HG03571 (cell line): Measurements from ENCODE around the gene RND2.
"Not testable (repeated sequence)": the region's sequence is repeated elsewhere in the genome, so short reads cannot be mapped to it uniquely, and the experiment has no call there.

Experiments used
- ATAC-seq: cut with Tn5 transposase; IDR thresholded peaks from one replicate; pipeline ENCODE4 v1.9.1; 2021; ENCODE audit not compliant: unreplicated experiment

The RND2 gene

DNA sequence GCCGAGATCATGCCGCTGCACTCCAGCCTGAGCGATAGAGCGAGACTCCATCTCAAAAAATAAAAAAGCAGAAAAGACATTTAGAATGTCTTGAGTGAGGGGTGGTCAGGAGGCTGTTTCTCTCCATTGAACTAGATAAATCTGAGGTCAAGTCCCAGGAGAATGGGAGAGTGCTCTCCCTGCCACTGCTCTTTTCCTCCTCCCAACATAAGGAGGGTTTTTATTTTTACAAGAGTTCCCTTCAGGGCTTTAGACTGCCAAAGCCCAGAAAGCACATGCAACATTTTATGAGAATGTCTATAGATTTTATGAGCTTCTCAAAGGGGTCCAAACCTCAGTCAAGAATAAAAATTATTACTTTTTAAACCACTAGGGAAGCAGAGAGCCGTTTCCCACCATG, 1.6 kb downstream of the RND2 start:
- ATAC-seq = no peak

DNA sequence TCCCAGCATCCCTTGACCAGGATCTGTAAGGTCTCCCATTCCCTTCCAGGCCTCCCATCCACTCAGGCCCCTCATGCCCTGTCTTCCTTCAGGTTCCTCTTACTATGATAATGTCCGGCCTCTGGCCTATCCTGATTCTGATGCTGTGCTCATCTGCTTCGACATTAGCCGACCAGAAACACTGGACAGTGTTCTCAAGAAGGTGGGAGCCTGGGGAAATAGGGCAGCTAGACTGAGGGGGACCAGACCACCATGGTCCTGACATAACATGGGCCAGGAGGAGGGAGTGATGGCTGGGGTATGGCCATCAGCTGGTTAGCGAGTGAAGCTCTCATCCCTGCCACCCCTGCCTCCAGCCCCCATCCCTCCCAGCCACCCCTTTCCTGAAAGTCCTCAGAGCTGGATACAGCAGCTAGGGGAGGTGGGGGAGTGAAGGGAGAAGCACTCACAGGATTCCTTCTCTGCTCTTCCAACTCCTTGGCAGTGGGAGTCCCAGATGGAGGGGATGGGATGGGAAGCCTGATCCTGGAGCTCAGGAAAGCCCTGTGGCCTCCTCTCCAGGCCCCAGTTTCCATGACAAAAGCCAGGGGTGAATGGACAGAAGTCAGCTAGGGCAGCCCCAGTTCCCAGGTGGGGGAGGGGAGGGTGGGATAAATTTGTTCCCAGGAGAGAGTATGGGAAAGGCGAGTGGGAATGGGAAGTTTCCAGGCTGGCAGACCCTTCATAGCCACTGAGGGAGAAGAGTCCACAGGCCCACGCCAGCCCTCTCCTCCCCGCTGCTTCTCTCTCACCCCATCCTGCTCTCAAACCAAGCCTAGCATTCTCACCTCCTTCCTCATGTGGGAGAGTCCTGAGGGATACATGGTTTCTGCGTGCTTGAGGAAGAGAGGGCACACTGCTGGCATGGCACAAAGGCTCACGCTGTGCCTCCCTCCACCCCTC, 2.3 kb downstream of the RND2 start:
- ATAC-seq = no peak

DNA sequence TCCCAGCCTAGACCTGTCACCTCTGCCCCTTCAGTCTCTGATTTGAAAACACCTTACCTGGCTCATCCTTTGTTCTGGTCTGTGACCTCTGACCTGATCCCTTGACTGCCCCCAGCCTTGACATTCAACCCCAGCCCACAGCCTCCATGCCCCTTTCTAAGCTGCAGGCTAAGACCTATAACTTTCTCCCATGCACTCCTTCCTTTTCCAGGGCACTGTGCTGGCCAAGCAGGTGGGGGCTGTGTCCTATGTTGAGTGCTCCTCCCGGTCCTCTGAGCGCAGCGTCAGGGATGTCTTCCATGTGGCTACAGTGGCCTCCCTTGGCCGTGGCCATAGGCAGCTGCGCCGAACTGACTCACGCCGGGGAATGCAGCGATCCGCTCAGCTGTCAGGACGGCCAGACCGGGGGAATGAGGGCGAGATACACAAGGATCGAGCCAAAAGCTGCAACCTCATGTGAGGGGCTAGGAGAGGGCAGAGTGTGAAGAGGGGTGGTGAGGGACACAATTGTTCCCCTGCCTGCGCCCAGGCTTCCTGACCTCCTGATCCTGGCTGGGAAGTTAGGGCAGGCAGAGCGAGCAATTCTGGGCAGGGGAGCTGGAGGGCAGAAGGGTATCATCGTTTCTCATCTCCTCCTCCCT, 3.3 kb downstream of the RND2 start:
- ATAC-seq = no peak

DNA sequence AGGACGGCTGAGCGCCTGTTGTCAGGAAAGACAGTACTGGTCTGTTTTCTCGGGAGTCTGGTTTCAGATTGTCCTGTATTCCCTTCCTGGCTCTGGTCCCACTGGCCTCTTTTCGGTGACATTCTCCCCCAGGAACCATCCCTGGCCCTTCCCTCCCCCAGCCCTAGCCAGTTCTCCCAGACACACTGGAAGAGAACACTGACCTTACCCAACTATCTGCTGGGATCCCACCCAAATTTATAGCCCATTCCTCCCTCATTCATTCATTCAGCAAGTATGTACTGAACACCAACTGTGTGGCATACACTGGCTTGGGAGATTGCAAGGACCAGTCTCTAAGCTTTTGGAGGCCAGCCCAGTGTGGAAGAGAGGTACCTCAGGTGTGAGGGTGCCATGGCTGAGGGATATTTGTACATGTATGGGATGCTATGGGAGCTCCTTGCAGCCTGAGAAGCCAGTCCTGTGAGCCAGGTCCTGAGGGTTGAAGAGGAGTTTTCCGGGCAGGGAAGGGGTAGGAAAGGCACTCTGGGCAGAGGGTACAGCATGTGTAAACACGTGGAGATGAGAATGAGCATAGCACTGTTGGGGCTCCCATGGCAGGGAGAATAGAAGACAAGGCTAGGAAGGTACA, 5.2 kb downstream of the RND2 start:
- no peak for ATAC-seq

DNA sequence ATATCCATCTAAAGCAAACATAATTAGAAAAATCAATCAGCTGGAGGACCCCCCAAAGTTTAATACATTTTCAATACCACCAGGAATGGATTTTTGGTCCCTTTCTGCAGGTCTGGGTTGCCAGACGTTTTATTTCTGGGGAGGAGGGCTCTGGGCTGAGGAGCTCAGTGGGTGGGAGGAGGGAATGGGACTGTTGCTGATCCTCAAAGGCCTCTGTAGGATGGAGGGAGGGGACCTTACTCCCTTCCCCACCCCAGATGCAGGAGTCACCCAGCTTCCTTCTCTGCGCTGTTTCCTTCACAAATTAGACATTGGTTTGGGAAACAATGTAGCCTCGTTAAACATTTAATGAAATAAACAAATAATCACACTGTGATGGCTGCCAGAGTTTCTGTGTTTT, 6.6 kb downstream of the RND2 start:
- no peak for ATAC-seq

DNA sequence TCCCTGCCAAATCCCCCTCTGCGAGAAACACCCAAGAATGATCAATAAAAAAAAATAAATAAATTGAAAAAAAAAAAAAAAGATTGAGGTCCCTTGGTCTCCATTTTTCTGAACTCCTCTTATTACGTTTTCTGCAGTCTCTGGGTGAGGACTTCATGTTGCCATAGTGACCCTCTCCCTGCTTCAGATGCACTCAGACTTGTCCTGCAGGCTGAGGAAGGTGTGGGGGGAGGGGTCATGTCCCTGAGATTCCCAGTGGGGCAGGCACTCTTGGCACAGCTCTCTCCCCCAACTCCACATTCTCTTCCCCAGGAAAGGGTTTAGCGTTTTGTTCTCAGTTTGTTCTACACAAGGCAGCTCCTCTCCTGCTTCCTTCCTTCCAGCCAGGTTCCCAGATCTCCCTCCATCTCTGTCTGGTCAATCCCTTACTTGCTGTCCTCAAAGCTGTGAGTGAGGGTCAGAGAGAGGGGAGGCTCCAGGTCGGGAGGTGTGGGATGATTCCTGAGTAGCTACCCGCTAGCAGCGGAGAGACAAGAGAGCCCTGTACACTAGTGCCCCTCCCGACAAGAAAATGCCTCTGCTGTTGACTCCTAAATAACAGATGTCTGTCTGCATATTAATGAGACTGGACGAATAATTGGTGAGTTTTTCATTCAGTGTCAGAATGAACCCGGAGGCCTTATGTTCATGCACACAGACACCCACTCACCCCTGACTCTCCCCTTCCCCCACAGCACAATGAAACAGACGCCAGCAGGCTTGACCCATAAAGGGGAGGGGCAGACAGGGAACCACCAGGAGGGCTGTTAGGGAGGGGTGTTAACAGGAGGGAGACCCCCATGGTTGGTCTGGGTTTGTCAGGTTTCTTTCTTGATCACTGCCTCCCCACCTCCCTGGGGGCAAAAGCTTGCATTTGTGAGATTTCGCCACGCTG, 9.2 kb downstream of the RND2 start:
- no peak for ATAC-seq

DNA sequence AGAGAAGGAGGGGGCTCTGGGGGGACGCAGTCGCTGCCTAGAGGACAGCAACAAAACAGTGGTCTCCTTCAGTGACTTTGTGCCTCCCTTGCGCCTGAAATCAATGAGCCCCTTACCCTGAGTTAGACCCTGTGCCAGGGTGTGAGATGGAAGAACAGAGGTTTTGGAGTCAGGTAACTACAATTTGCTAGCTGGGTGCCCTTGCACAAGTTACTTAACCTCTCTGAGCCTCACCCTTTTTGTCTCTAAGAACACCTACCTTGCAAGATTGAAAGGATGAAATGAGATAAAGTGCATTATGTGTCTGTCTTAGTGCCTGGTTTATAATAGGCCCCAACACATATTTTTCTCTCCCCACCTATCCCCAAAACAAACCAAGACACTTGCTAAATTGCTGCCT, 9.9 kb downstream of the RND2 start:
- no peak for ATAC-seq

DNA sequence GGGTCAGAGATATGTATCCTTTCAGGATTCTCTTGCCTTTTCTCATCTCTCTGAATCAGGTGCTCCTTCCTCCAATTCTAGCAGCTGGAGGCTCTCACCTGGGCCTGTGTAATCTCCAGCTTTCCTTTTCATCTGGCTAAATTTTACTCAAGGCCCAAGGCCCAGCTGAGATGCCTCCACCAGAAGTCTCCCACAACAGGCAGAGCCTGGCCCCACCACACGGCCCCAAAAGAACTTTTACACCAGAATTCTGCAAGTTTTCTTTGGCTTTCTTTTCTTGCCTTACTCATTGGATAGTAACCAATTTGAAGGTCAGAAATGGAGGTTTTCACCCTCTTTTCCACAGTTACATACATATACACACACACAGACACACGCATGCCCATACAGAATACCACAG, 14.6 kb downstream of the RND2 start:
- no peak for ATAC-seq

DNA sequence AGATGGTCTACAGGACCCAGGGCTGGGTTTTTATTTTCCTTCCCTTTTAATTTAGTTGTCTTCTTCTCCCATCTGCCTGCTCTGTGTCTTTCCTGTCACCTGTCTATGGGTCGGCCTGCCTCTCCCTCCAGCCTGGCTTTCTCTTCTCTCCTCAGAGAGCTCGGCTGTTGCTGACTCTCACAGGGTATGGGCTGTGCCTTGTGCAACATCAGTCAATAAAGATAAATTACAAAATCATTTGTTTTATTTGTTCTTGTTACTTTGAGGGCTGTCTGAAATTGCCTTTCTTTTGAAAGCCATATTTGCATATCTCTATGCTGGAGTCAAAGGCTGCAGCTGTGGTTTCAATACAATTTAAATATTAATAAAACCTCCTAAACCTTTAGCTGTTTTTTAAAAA, 15.6 kb downstream of the RND2 start:
- no peak for ATAC-seq

DNA sequence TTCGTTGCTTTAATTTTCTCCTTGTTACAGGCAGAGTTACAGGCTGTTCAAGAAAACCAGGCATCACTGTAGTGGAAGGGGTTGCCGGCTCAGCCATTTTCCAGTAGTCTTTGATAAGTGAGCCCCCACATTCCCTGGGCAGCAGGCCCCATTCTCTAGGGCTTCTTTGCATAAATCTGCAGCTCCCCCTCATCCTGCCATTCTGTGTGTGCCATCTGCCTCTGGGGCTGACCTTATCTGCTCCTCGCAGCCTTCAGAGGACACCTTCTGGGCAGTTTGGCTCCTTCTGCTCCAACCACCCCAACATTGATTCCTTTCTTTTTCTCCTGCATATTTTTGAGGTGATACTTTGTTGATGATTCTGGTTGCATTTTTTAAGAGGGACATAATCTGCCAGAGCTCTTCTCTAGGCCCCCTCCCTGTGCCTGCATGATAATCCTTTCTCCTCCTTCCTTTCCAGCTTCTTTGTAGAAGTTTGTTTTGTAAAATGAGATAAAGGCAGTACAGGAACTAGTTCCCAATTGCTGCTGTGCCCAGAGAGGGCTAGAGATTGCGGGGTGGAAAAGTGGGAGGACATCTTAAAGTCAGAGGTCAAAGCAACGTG, 17.1 kb downstream of the RND2 start:
- ATAC-seq = no peak

DNA sequence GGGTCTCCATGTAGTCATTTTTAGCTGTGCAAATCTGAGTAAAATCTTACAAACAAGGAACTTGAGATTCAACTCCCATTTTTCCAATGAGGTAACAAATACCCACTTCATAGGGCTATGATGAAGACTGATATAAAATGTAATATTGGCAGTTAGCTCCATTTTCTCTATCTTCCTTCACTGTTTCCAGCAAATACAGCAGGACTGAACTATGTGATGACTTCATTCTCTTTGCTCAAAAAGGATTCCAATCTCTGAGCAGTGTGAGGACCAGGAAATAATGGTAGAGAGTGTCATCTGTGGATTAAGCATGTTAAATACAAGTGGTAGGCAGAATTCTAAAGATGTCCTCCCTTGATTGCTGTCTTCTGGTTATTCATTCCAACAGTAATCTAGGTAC, 18.3 kb downstream of the RND2 start:
- no peak for ATAC-seq

DNA sequence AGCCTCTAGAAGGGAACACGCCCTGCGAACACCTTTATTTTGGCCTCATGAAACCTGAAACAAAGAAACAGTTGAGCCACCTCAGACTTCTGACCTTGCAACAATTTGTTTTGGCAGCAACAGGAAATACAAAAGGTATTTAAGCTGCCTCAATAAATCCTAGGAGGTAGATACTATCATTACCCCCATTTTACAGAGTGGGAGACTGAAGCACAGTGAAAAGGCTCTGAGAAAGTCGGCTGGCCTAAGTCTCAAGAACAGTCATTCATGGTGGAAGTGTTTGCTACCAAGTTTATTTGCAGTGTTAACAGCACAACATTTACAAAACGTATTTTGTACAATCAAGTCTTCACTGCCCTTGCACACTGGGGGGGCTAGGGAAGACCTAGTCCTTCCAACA, 19.0 kb downstream of the RND2 start:
- no peak for ATAC-seq

DNA sequence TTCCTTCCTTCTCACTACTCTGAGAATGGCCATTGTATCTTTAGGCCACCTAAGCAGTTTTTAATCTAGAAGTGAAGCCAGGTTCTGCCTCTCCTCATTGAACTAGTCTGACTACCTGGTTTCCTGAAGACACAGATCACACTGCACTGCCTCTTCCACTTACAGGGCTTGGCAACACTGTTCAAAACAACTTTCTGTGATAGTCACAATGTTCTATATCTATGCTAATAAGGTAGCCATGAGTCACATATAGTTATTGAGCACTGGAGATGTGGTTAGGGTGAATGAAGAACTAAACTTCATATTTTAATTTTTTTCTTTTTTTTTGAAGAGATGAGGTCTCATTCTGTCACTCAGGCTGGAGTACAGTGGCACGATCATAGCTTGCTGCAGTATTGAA, 26.9 kb downstream of the RND2 start:
- no peak for ATAC-seq

DNA sequence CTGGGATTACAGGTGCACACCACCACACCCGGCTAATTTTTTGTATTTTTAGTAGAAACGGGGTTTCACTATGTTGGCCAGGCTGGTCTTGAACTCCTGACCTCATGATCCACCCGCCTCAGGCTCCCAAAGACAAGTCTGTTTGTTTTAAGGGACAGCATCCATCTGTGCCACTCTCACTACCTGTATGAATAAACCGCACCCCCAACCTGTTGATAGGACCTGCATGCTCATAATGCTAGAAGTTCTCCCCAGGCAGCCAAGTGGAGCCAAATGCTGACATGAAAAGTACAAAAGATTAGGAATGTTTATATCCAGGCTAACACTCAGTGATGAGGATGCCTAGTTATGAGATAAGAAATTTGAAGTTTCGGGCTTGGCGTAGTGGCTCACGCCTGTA, 28.0 kb downstream of the RND2 start:
- not testable (repeated sequence) for ATAC-seq

DNA sequence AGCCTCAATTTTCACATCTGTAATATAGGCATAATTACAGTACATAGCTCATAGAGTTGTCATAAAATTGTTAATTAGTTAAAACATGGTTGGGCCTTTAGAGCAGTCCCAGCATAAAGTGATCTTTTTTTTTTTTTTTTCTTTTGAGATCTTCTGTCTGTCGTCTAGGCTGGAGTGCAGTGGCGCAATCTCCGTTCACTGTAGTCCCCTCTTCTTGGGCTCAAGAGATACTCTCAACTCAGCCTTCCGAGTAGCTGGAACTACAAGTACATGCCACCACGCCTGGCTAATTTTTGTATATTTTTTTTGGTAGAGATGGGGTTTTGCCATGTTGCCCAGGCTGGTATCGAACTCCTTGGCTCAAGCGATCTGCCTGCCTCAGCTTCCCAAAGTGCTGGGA, 31.0 kb downstream of the RND2 start:
- ATAC-seq = no peak

DNA sequence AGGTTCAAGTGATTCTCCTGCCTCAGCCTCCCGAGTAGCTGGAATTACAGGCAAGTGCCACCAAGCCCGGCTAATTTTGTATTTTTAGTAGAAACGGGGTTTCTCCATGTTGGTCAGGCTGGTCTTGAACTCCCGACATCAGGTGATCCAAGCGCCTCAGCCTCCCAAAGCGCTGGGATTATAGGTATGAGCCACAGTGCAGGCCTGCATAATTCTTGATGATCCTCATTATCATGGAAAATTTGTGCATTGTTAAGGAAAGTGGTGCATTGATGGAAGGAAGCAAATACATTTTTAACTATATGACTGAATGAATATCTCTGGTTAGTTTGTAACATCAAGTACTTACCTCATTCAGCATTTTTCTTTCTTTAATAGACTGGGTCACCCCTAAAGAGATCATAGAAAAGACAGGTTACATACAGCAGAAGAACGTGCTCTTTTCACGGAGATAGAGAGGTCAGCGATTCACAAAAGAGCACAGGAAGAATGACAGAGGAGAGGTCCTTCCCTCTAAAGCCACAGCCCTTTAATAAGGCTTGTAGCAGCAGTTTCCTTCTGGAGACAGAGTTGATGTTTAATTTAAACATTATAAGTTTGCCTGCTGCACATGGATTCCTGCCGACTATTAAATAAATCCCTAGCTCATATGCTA, 38.1 kb downstream of the RND2 start:
- no peak for ATAC-seq

DNA sequence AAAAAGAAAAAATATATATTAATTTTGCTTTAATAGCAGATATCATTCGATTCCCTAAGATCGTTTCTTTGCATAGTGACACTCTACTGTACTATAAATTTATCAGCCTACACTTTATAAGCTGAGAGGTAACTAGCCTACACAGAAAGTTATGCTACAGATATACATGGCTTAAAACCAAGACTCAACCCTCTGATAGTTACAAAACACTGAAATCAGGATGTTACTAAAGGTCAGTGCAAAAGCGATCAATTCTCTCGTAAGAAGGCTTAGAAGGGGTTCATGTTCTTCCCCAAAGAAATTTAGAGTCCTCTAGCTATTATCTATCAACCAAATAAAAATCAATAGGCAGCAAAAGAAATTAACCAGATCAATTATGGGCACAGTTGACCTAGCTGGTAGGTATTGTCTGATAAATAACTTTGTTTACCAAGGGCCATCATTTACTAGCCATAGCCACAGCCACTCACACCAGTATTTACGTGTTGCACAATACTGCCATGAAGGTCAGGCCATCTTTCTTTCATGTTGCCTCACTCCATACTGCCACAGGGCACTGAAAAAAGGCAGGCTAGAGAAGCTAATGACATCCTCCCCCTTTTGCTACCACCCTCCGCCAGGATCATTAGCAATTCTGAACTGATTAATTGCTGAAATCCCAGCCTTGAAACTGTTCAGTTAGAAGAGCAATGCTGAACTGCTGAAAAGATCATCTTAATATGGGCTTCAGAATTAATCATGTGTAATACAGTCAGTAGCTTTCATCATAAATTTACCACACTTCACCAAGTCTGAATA, 43.7 kb downstream of the RND2 start:
- no peak for ATAC-seq

DNA sequence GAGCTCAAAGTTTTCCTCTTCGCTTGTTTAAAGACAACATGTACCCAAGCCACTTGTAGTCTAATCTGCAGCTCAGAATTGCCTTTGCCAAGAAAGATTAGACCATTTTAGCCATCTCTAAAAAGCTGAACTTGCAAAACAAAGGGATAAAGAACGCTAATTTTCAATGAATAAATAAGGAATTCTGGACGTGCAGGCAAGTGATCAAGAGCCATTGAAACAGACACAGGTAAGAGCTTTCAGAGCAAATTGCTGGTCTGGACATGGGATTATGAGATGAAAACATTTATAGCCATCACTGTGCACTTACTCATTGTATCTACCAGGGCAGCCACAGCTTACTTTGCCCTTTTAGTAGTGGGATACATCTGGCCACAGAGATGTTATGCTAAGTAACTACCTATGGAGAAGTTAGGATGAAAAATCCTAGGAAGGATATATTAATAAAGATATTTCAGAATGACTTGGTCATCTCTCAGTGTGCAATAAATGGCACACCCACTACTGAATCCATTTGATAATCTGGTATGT, 44.4 kb downstream of the RND2 start:
- no peak for ATAC-seq

DNA sequence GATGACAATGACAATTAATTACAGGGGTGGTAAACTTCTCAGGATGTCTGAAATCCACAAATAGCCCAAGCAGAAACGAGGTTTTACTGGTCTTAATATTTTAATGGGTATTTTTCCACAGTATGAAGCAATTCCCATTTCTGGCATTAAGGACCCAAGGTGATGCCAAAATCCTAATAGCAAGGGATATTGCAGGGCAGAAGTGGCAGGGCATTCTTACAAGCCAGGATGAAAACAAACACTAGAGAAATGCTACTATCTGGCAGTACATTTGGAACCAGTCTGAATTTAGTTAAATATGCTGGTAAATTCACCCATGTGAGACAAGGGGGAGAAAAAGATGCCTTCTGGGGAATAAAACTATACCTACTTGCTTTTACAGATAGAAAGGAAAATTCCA, 45.2 kb downstream of the RND2 start:
- ATAC-seq = no peak
